Calu3 (cell line): ENCODE data around the gene GFOD1. TPM values are rescaled to one million over a fixed set of nuclear protein-coding genes. Genes with fewer than 3 reads are reported as not detected.

Source experiments
- BruUV-seq: library from RNA; stranded (reverse); fragments of 400-500 nt; replicated peaks from 2 replicates; lab custom pipeline; 2021; lab: Mats Ljungman, UMichigan
- CTCF ChIA-PET: fragments of 300-600 bp; sonication (Branson Sonifier 250); formaldehyde crosslinking; loops from one replicate; lab custom pipeline; 2022; ENCODE audit warnings: antibody characterized with exemption; lab: Charles Lee
- DNase-seq: peaks from one replicate; pipeline ENCODE4 v3.0.0; 2022
- H3K27ac Mint-ChIP-seq: one replicate; pipeline ENCODE4 v1.8.0; 2022; ENCODE audit warnings: mixed read lengths; ENCODE audit not compliant: unreplicated experiment
- H3K27me3 Mint-ChIP-seq: one replicate; pipeline ENCODE4 v1.8.0; 2022; ENCODE audit warnings: mixed read lengths; ENCODE audit not compliant: unreplicated experiment
- H3K36me3 Mint-ChIP-seq: one replicate; pipeline ENCODE4 v1.8.0; 2022; ENCODE audit warnings: mild to moderate bottlenecking, moderate library complexity, mixed read lengths; ENCODE audit not compliant: insufficient read depth, unreplicated experiment
- H3K4me1 Mint-ChIP-seq: one replicate; pipeline ENCODE4 v1.8.0; 2022; ENCODE audit warnings: mild to moderate bottlenecking, low read depth, mixed read lengths; ENCODE audit not compliant: unreplicated experiment
- H3K4me3 Mint-ChIP-seq: one replicate; pipeline ENCODE4 v1.8.0; 2022; ENCODE audit warnings: mild to moderate bottlenecking, low read depth, moderate library complexity, mixed read lengths; ENCODE audit not compliant: unreplicated experiment
- H3K9me3 Mint-ChIP-seq: one replicate; pipeline ENCODE4 v1.8.0; 2022; ENCODE audit warnings: low read depth, mixed read lengths; ENCODE audit not compliant: unreplicated experiment
- intact Hi-C: fragments of 100-400 bp; cut with micrococcal nuclease; formaldehyde crosslinking; loops from one replicate; pipeline ENCODE4 v1.10.0; 2022; ENCODE audit not compliant: unreplicated experiment
- total RNA-seq: library from RNA; stranded (reverse); gene quantifications from 2 replicates; pipeline ENCODE4 v1.2.3, GENCODE V29; 2022
- TF ChIP-seq, protein P1 (sequence below): fragments of 200-600 bp; IDR thresholded peaks from one replicate; pipeline ENCODE4 v1.8.0; 2022; ENCODE audit warnings: antibody characterized with exemption; ENCODE audit not compliant: unreplicated experiment

Gene GFOD1
- total RNA-seq, 1 experiment from 2014 or later = 9.5 TPM

DNA sequence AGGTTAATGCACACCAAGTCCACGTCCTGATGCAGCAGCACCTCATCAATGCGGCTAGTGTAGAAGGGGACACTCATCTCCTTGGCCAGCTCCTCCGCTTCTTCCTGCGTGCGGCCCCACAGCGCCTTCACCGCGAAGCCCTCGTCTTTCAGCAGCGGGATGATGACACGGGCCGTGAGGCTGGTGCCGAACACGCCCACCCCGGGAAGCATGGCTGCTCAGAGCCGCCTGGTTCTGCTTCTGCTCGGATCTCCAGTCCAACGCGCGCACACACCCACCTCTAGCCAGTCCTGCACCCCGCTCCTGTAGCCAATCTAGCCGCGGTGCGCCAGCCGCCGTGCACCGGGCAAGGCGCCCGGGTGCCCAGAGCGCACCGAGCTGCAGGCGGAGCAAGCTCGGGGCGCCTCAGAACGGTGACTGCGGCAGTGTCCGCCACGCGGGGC, 700 bp downstream of the GFOD1 start:
- Mint-ChIP-seq H3K4me1 (peaks cover 24% of the 10 kb centered on the region), H3K27ac (peak overlapping the region; percentile 82), H3K36me3 (peaks cover 33% of the 10 kb centered on the region), H3K4me3 (peak overlapping the region; percentile 90), H3K27me3 (no peaks in the 10 kb centered on the region), H3K9me3 (no peaks in the 10 kb centered on the region)
- no TSS peak for BruUV-seq
- DNase-seq = peak; percentile 46
- TF ChIP-seq, protein P1, sequence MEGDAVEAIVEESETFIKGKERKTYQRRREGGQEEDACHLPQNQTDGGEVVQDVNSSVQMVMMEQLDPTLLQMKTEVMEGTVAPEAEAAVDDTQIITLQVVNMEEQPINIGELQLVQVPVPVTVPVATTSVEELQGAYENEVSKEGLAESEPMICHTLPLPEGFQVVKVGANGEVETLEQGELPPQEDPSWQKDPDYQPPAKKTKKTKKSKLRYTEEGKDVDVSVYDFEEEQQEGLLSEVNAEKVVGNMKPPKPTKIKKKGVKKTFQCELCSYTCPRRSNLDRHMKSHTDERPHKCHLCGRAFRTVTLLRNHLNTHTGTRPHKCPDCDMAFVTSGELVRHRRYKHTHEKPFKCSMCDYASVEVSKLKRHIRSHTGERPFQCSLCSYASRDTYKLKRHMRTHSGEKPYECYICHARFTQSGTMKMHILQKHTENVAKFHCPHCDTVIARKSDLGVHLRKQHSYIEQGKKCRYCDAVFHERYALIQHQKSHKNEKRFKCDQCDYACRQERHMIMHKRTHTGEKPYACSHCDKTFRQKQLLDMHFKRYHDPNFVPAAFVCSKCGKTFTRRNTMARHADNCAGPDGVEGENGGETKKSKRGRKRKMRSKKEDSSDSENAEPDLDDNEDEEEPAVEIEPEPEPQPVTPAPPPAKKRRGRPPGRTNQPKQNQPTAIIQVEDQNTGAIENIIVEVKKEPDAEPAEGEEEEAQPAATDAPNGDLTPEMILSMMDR = no peak
- CTCF ChIA-PET = interaction anchor here (0.6 to 1.2 kb wide), 4 partner anchors 10 to 87 kb away, joined by 3 to 9 read pairs (median 4); no protein-coding TSS in a partner anchor
- intact Hi-C loops = loop anchor here (2.0 kb wide), 1 partner anchor 88 kb away; the partner anchor contains the start of gene SIRT5

DNA sequence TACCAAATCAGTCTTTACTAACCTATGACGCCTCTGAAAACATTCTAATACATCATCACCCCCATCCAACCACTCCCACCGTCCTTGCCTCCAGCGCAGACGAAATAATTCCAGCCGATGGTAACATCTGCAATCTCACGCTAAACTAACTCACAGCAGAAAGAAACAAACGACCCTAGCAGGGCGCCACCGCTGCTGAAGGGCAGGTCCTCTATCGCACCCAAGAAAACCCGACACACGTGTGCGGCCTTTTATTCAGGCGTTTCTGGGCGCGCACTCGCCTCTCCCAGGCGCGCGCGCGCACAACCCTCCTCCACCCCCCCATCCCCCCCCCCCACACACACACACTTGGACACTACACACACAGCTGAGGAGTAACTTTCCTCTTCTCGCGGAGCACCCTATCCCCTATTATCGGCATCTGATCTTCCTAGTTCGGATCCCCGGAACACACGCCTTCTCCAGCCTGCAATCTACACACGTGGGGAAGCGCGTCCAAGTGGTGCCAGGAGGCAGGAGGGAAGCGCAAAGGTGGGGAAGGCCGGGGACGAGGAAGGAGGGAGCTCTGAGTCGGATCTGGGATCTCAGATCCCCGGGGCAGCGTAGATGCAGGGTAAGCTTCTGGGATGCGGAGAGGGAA, 1.4 kb downstream of the GFOD1 start:
- peak; percentile 17 for DNase-seq
- Mint-ChIP-seq H3K27me3 (no peaks in the 10 kb centered on the region), H3K27ac (peak overlapping the region; percentile 82), H3K4me3 (peak overlapping the region; percentile 90), H3K36me3 (peaks cover 33% of the 10 kb centered on the region), H3K4me1 (peaks cover 30% of the 10 kb centered on the region), H3K9me3 (no peaks in the 10 kb centered on the region)
- CTCF ChIA-PET = interaction anchor here (0.6 to 0.7 kb wide), 3 partner anchors 21 to 61 kb away, joined by 5 to 9 read pairs (median 6); no protein-coding TSS in a partner anchor
- intact Hi-C loops = loop anchor here (2.0 kb wide), 1 partner anchor 89 kb away; the partner anchor contains the start of gene SIRT5
- TF ChIP-seq, protein P1 = no peak
- BruUV-seq = no TSS peak

DNA sequence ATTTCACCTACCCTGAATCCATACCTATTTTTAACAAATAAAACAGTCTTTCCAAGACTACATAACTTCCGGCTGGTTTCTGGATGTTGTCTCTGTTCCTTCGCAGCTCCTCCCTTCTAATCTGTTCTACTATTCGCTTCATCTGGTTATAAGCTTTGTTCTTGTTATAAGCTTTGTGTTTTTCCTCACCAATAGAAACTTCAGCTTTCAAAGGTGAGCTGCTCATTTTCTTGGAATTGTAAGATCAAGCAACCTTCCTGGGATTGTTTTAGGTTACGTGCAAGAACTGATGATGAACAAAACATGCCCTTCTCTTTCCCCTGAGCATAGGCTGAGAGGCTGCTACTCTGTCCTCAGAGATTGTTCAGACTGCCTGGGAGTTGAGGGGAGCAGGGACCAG, 2.1 kb downstream of the GFOD1 start:
- Mint-ChIP-seq H3K36me3 (peaks cover 33% of the 10 kb centered on the region), H3K27me3 (no peaks in the 10 kb centered on the region), H3K4me1 (peaks cover 36% of the 10 kb centered on the region), H3K4me3 (peak overlapping the region; percentile 90), H3K27ac (peak overlapping the region; percentile 82), H3K9me3 (no peaks in the 10 kb centered on the region)
- intact Hi-C loops = no loop called here
- TF ChIP-seq, protein P1 = no peak
- TSS peak; percentile 62 for BruUV-seq
- no peak for DNase-seq
- CTCF ChIA-PET = interaction anchor here (0.5 kb wide), 1 partner anchor 50 kb away, joined by 3 read pairs; no protein-coding TSS in a partner anchor

DNA sequence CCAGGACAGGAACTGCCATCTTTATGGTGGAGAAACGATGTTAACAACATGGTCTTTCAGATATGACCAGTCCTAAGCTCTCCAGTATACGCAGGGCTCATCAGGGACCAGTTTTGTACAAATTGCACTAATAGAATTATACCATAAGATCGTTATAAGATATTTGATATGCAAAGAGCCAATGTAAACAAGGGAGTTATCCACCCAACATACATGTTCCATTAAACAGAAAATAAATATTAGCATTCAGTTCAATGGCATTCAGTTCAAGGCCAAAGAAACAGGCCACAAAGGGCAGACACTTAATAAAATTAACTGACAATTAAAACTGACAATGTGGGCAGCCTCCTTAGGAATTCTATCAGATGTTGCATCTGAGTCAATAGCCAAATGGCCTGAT, 2.6 kb downstream of the GFOD1 start:
- TF ChIP-seq, protein P1 = no peak
- no TSS peak for BruUV-seq
- Mint-ChIP-seq H3K4me3 (peak overlapping the region; percentile 90), H3K27ac (no peak overlapping the region), H3K9me3 (no peaks in the 10 kb centered on the region), H3K36me3 (peaks cover 33% of the 10 kb centered on the region), H3K27me3 (no peaks in the 10 kb centered on the region), H3K4me1 (peaks cover 40% of the 10 kb centered on the region)
- intact Hi-C loops = loop anchor here (5.0 kb wide), 1 partner anchor 88 kb away; no protein-coding TSS in a partner anchor
- no peak for DNase-seq
- CTCF ChIA-PET = interaction anchor here (0.5 kb wide), 1 partner anchor 50 kb away, joined by 3 read pairs; no protein-coding TSS in a partner anchor
